HepG2 (cell line): ENCODE data around the gene OAS3. TPM values are rescaled to one million over a fixed set of nuclear protein-coding genes. Genes with fewer than 3 reads are reported as not detected.
A peak's percentile ranks its signal among the peaks of the same experiment; 100 is the strongest.

Experiments used
- CC2D1A ChIP-seq: sonication (generic); formaldehyde crosslinking; IDR thresholded peaks from 2 replicates; pipeline ENCODE4 v1.8.1; 2023; ENCODE audit warnings: mild to moderate bottlenecking, missing genetic modification reagents
- CREB1 ChIP-seq, 2 experiments: fragments of 450-650 bp in 1 of 2; IDR thresholded peaks; 2 replicates each; pipeline ENCODE4 v1.6.1; 2016 to 2017; ENCODE audit warnings: control low read depth in 1 of 2, mild to moderate bottlenecking in 1 of 2, missing compliant biosample characterization in 1 of 2, missing genetic modification characterization in 1 of 2
- GZF1 ChIP-seq: sonication (generic); formaldehyde crosslinking; IDR thresholded peaks from 2 replicates; pipeline ENCODE4 v1.5.1; 2020; ENCODE audit warnings: mild to moderate bottlenecking, missing genetic modification reagents
- HDAC1 ChIP-seq: sonication (generic); formaldehyde crosslinking; IDR thresholded peaks from 2 replicates; pipeline ENCODE4 v1.5.1; 2020; ENCODE audit warnings: mild to moderate bottlenecking, missing genetic modification reagents
- KDM1A ChIP-seq: IDR thresholded peaks from 2 replicates; pipeline ENCODE4 v1.6.1; 2016; ENCODE audit warnings: missing compliant biosample characterization
- NBN ChIP-seq: fragments of 450-650 bp; conservative IDR thresholded peaks from 2 replicates; pipeline ENCODE4 v1.6.1; 2017
- PITX1 ChIP-seq: sonication (generic); formaldehyde crosslinking; IDR thresholded peaks from 2 replicates; pipeline ENCODE4 v1.5.1; 2020; ENCODE audit warnings: mild to moderate bottlenecking, missing genetic modification reagents
- REL ChIP-seq: sonication (generic); formaldehyde crosslinking; conservative IDR thresholded peaks from 2 replicates; pipeline ENCODE4 v1.8.0; 2022; ENCODE audit warnings: mild to moderate bottlenecking, missing genetic modification reagents, moderate library complexity
- SIN3A ChIP-seq: IDR thresholded peaks from 2 replicates; pipeline ENCODE4 v1.6.1; 2011; ENCODE audit warnings: low read depth, mild to moderate bottlenecking, control low read depth, low read length, borderline replicate concordance
- SIN3B ChIP-seq: fragments of 150-350 bp; IDR thresholded peaks from 2 replicates; pipeline ENCODE4 v1.6.1; 2014; ENCODE audit warnings: low read length
- ZNF10 ChIP-seq: sonication (generic); formaldehyde crosslinking; IDR thresholded peaks from 2 replicates; pipeline ENCODE4 v1.4.0; 2020; ENCODE audit warnings: mild to moderate bottlenecking, low read depth, missing genetic modification reagents, borderline replicate concordance
- ZNF136 ChIP-seq: sonication (generic); formaldehyde crosslinking; IDR thresholded peaks from 2 replicates; pipeline ENCODE4 v1.8.1; 2022; ENCODE audit warnings: low read depth, mild to moderate bottlenecking, moderate library complexity, missing genetic modification reagents
- ZNF230 ChIP-seq: sonication (generic); formaldehyde crosslinking; IDR thresholded peaks from 2 replicates; pipeline ENCODE4 v1.4.0; 2020; ENCODE audit warnings: mild to moderate bottlenecking, missing genetic modification reagents
- ZNF34 ChIP-seq: sonication (generic); formaldehyde crosslinking; IDR thresholded peaks from 2 replicates; pipeline ENCODE4 v1.4.0; 2020; ENCODE audit warnings: mild to moderate bottlenecking, missing genetic modification reagents, borderline replicate concordance
- ZNF354B ChIP-seq: sonication (generic); formaldehyde crosslinking; IDR thresholded peaks from 2 replicates; pipeline ENCODE4 v1.8.0; 2022; ENCODE audit warnings: mild to moderate bottlenecking, missing genetic modification reagents
- ZNF772 ChIP-seq: sonication (generic); formaldehyde crosslinking; IDR thresholded peaks from 2 replicates; pipeline ENCODE4 v1.5.0; 2020; ENCODE audit warnings: mild to moderate bottlenecking, missing genetic modification reagents
- polyA plus RNA-seq, 8 experiments: library from polyadenylated mRNA; depleted of rRNA in 3 of 8; stranded (reverse) in 7 of 8; unstranded in 1 of 8; fragments of >200 nt; fragmentation: Illumina TruSeq in 4 of 8; extraction: Trizol in 4 of 8; gene quantifications; 2 replicates each; pipeline versions ENCODE4 v1.2.1 to v1.2.3, GENCODE V29; 2011 to 2016; ENCODE audit warnings: low read depth in 4 of 8, missing spikeins in 1 of 8, mixed read lengths in 1 of 8; ENCODE audit not compliant: insufficient read depth in 1 of 8
- total RNA-seq, 5 experiments: library from RNA; depleted of rRNA; stranded (reverse); fragments of >200 nt; fragmentation: Illumina TruSeq; extraction: Trizol; gene quantifications; 2 replicates each; pipeline ENCODE4 v1.2.3, GENCODE V29; 2016; ENCODE audit warnings: low read depth in 1 of 5
- TF ChIP-seq, protein P1 (sequence below): sonication (generic); formaldehyde crosslinking; IDR thresholded peaks from 2 replicates; pipeline ENCODE4 v1.4.0; 2020; ENCODE audit warnings: missing genetic modification reagents, borderline replicate concordance
- TF ChIP-seq, protein P2 (sequence below): fragments of 450-650 bp; IDR thresholded peaks from 2 replicates; pipeline ENCODE4 v1.6.1; 2016
- TF ChIP-seq, protein P3 (sequence below): IDR thresholded peaks from 2 replicates; pipeline ENCODE4 v1.4.0; 2020; ENCODE audit warnings: mild to moderate bottlenecking, missing genetic modification reagents

OAS3 gene
- total and polyA plus RNA-seq, 2 of the 13 experiments (the other 11 are each of a cell fraction or from before 2014, with no cell fraction given): 4.8 to 10.5 TPM

DNA sequence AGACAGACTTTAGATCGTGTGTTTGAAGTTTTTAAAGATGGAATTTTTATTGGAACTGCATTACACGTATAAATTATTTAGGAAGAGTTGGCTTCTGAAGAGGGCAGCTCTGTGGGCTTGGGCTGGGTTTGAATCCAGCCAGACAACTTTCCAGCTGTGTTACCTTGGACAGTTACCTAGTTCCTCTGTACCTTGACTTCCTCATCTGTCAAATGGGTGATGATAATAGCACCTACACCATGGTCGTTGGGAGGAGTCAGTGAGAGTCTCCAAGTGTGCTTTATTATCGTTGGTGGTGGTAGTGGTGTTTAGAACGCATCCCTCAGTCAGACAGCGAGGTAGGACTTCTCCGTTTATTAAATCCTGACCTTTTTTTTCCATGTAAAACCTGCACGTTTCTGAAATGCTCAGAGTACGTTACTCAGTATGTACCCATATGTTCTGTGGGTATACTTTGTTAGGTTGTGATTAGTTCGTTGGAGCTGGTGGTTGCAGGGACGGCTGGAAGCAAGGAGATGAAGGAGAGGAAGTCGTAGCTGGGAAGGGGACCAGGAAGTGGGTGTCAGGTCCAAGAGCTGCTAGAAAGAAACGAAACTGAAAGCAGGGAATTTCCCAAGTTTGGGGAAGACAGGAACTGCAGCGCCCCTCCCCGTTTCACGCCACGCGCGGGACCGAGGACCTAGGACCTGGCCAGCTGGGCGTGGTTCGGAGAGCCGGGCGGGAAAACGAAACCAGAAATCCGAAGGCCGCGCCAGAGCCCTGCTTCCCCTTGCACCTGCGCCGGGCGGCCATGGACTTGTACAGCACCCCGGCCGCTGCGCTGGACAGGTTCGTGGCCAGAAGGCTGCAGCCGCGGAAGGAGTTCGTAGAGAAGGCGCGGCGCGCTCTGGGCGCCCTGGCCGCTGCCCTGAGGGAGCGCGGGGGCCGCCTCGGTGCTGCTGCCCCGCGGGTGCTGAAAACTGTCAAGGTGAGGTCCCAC lies at the start of gene OAS3 (continued):
- TF ChIP-seq, protein P1, sequence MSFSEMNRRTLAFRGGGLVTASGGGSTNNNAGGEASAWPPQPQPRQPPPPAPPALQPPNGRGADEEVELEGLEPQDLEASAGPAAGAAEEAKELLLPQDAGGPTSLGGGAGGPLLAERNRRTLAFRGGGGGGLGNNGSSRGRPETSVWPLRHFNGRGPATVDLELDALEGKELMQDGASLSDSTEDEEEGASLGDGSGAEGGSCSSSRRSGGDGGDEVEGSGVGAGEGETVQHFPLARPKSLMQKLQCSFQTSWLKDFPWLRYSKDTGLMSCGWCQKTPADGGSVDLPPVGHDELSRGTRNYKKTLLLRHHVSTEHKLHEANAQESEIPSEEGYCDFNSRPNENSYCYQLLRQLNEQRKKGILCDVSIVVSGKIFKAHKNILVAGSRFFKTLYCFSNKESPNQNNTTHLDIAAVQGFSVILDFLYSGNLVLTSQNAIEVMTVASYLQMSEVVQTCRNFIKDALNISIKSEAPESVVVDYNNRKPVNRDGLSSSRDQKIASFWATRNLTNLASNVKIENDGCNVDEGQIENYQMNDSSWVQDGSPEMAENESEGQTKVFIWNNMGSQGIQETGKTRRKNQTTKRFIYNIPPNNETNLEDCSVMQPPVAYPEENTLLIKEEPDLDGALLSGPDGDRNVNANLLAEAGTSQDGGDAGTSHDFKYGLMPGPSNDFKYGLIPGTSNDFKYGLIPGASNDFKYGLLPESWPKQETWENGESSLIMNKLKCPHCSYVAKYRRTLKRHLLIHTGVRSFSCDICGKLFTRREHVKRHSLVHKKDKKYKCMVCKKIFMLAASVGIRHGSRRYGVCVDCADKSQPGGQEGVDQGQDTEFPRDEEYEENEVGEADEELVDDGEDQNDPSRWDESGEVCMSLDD: no peak
- no peak for TF ChIP-seq GZF1
- TF ChIP-seq, protein P2, sequence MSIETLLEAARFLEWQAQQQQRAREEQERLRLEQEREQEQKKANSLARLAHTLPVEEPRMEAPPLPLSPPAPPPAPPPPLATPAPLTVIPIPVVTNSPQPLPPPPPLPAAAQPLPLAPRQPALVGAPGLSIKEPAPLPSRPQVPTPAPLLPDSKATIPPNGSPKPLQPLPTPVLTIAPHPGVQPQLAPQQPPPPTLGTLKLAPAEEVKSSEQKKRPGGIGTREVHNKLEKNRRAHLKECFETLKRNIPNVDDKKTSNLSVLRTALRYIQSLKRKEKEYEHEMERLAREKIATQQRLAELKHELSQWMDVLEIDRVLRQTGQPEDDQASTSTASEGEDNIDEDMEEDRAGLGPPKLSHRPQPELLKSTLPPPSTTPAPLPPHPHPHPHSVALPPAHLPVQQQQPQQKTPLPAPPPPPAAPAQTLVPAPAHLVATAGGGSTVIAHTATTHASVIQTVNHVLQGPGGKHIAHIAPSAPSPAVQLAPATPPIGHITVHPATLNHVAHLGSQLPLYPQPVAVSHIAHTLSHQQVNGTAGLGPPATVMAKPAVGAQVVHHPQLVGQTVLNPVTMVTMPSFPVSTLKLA: peak; percentile 47; the same call in 1 of the 2 replicates
- TF ChIP-seq ZNF10 (CRISPR knock-in tag): no peak
- TF ChIP-seq CC2D1A: no peak
- TF ChIP-seq ZNF136 (CRISPR knock-in tag): 0 out of 2 replicates have a peak, but pooled peaks have one; percentile 42
- TF ChIP-seq SIN3B: 0 out of 2 replicates have a peak, but pooled peaks have one; percentile 20
- no peak for TF ChIP-seq NBN
- peak; percentile 21; the same call in 1 of the 2 replicates for TF ChIP-seq SIN3A
- TF ChIP-seq KDM1A: peak; percentile 86
- TF ChIP-seq HDAC1: peak; percentile 86
- TF ChIP-seq, protein P3, sequence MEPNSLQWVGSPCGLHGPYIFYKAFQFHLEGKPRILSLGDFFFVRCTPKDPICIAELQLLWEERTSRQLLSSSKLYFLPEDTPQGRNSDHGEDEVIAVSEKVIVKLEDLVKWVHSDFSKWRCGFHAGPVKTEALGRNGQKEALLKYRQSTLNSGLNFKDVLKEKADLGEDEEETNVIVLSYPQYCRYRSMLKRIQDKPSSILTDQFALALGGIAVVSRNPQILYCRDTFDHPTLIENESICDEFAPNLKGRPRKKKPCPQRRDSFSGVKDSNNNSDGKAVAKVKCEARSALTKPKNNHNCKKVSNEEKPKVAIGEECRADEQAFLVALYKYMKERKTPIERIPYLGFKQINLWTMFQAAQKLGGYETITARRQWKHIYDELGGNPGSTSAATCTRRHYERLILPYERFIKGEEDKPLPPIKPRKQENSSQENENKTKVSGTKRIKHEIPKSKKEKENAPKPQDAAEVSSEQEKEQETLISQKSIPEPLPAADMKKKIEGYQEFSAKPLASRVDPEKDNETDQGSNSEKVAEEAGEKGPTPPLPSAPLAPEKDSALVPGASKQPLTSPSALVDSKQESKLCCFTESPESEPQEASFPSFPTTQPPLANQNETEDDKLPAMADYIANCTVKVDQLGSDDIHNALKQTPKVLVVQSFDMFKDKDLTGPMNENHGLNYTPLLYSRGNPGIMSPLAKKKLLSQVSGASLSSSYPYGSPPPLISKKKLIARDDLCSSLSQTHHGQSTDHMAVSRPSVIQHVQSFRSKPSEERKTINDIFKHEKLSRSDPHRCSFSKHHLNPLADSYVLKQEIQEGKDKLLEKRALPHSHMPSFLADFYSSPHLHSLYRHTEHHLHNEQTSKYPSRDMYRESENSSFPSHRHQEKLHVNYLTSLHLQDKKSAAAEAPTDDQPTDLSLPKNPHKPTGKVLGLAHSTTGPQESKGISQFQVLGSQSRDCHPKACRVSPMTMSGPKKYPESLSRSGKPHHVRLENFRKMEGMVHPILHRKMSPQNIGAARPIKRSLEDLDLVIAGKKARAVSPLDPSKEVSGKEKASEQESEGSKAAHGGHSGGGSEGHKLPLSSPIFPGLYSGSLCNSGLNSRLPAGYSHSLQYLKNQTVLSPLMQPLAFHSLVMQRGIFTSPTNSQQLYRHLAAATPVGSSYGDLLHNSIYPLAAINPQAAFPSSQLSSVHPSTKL: peak; percentile 63
- peak; percentile 76; the same call in 1 of the 2 replicates for TF ChIP-seq ZNF34 (CRISPR knock-in tag)
- no peak for TF ChIP-seq CREB1 (IDR thresholded peaks at IDR 0.05)
- no peak for TF ChIP-seq CREB1 (CRISPR knock-in tag; IDR thresholded peaks at IDR 0.05)
- TF ChIP-seq ZNF772 (CRISPR knock-in tag): 0 out of 2 replicates have a peak, but pooled peaks have one; percentile 78
- TF ChIP-seq ZNF354B (CRISPR knock-in tag): no peak
- no peak for TF ChIP-seq ZNF230 (CRISPR knock-in tag)
- TF ChIP-seq PITX1 (CRISPR knock-in tag): no peak
- no peak for TF ChIP-seq REL (CRISPR knock-in tag)
